Measurements from ENCODE around the gene CH25H.
A peak's percentile ranks its signal among the peaks of the same experiment; 100 is the strongest.

CH25H gene

GRCh38 chr10:89221919-89222318 is 14.8 kb upstream of the CH25H start:
- Mint-ChIP-seq H3K36me3 (ENCODE audit: insufficient read depth) (peaks cover 15% of the 10 kb centered on the region), H3K4me3 (no peak overlapping the region), H3K9me3 (no peaks in the 10 kb centered on the region), H3K4me1 (peaks cover 13% of the 10 kb centered on the region), H3K27ac (ENCODE audit: low read depth) (no peak overlapping the region), H3K27me3 (no peaks in the 10 kb centered on the region)
- ATAC-seq (replicated peaks; ENCODE audit: extremely low read depth, poor library complexity, severe bottlenecking) (no peak), DNase-seq (ENCODE audit: low spot score in 2 of 2) (no peak)

GRCh38 chr10:89219513-89220218 is 12.5 kb upstream of the CH25H start:
- H3K27ac Mint-ChIP-seq (ENCODE audit: low read depth), result no peak overlapping the region
- no peaks in the 10 kb centered on the region for H3K9me3 Mint-ChIP-seq
- DNase-seq (ENCODE audit: low spot score in 2 of 2) (no peak), ATAC-seq (replicated peaks; ENCODE audit: extremely low read depth, poor library complexity, severe bottlenecking) (no peak)
- H3K36me3 Mint-ChIP-seq (ENCODE audit: insufficient read depth), result peaks cover 18% of the 10 kb centered on the region
- H3K4me3 Mint-ChIP-seq, result no peak overlapping the region
- H3K27me3 Mint-ChIP-seq, result no peaks in the 10 kb centered on the region
- H3K4me1 Mint-ChIP-seq, result peaks cover 6% of the 10 kb centered on the region

GRCh38 chr10:89217057-89217990 is 10.2 kb upstream of the CH25H start:
- Mint-ChIP-seq H3K36me3 (ENCODE audit: insufficient read depth) (peaks cover 13% of the 10 kb centered on the region), H3K4me1 (peaks cover 11% of the 10 kb centered on the region), H3K4me3 (no peak overlapping the region), H3K27ac (ENCODE audit: low read depth) (no peak overlapping the region), H3K27me3 (no peaks in the 10 kb centered on the region), H3K9me3 (no peaks in the 10 kb centered on the region)
- peak; percentile 43 to 56 for DNase-seq (ENCODE audit: low spot score in 2 of 2)
- peak; percentile 78 for ATAC-seq (replicated peaks; ENCODE audit: extremely low read depth, poor library complexity, severe bottlenecking)

- Mint-ChIP-seq H3K9me3 (no peaks in the 10 kb centered on the region), H3K4me3 (no peak overlapping the region), H3K27ac (ENCODE audit: low read depth) (no peak overlapping the region), H3K27me3 (peaks cover 2% of the 10 kb centered on the region), H3K4me1 (peaks cover 11% of the 10 kb centered on the region), H3K36me3 (ENCODE audit: insufficient read depth) (peaks cover 8% of the 10 kb centered on the region)
- DNase-seq (ENCODE audit: low spot score in 2 of 2) (no peak), ATAC-seq (replicated peaks; ENCODE audit: extremely low read depth, poor library complexity, severe bottlenecking) (no peak)
Measured at GRCh38 chr10:89216056-89216455, 8.9 kb upstream of the CH25H start.

GRCh38 chr10:89215511-89215910 is 8.4 kb upstream of the CH25H start:
- no peaks in the 10 kb centered on the region for H3K9me3 Mint-ChIP-seq
- H3K36me3 Mint-ChIP-seq (ENCODE audit: insufficient read depth), result peaks cover 6% of the 10 kb centered on the region
- H3K27me3 Mint-ChIP-seq, result peaks cover 7% of the 10 kb centered on the region
- DNase-seq (ENCODE audit: low spot score in 2 of 2) (no peak), ATAC-seq (replicated peaks; ENCODE audit: extremely low read depth, poor library complexity, severe bottlenecking) (no peak)
- H3K27ac Mint-ChIP-seq (ENCODE audit: low read depth), result no peak overlapping the region
- peaks cover 11% of the 10 kb centered on the region for H3K4me1 Mint-ChIP-seq
- H3K4me3 Mint-ChIP-seq, result no peak overlapping the region

- peaks cover 11% of the 10 kb centered on the region for H3K4me1 Mint-ChIP-seq
- no peak overlapping the region for H3K4me3 Mint-ChIP-seq
- no peaks in the 10 kb centered on the region for H3K9me3 Mint-ChIP-seq
- ATAC-seq (replicated peaks; ENCODE audit: extremely low read depth, poor library complexity, severe bottlenecking), result no peak
- peaks cover 6% of the 10 kb centered on the region for H3K36me3 Mint-ChIP-seq (ENCODE audit: insufficient read depth)
- no peak for DNase-seq (ENCODE audit: low spot score in 2 of 2)
- no peak overlapping the region for H3K27ac Mint-ChIP-seq (ENCODE audit: low read depth)
- H3K27me3 Mint-ChIP-seq, result peaks cover 15% of the 10 kb centered on the region
Measured at GRCh38 chr10:89214566-89215165, 7.5 kb upstream of the CH25H start.

GRCh38 chr10:89213191-89213808 is 6.2 kb upstream of the CH25H start:
- DNase-seq (ENCODE audit: low spot score in 2 of 2) (no peak), ATAC-seq (replicated peaks; ENCODE audit: extremely low read depth, poor library complexity, severe bottlenecking) (no peak)
- H3K9me3 Mint-ChIP-seq, result no peaks in the 10 kb centered on the region
- H3K4me3 Mint-ChIP-seq, result no peak overlapping the region
- H3K4me1 Mint-ChIP-seq, result peaks cover 11% of the 10 kb centered on the region
- H3K36me3 Mint-ChIP-seq (ENCODE audit: insufficient read depth), result peaks cover 4% of the 10 kb centered on the region
- H3K27me3 Mint-ChIP-seq, result peaks cover 27% of the 10 kb centered on the region
- no peak overlapping the region for H3K27ac Mint-ChIP-seq (ENCODE audit: low read depth)

- DNase-seq (ENCODE audit: low spot score in 2 of 2) (no peak), ATAC-seq (replicated peaks; ENCODE audit: extremely low read depth, poor library complexity, severe bottlenecking) (no peak)
- H3K4me3 Mint-ChIP-seq, result no peak overlapping the region
- H3K4me1 Mint-ChIP-seq, result peaks cover 14% of the 10 kb centered on the region
- peaks cover 2% of the 10 kb centered on the region for H3K36me3 Mint-ChIP-seq (ENCODE audit: insufficient read depth)
- H3K9me3 Mint-ChIP-seq, result no peaks in the 10 kb centered on the region
- no peak overlapping the region for H3K27ac Mint-ChIP-seq (ENCODE audit: low read depth)
- peaks cover 27% of the 10 kb centered on the region for H3K27me3 Mint-ChIP-seq
Measured at GRCh38 chr10:89210794-89211425, 3.8 kb upstream of the CH25H start.

- Mint-ChIP-seq H3K36me3 (ENCODE audit: insufficient read depth) (no peaks in the 10 kb centered on the region), H3K4me1 (peaks cover 14% of the 10 kb centered on the region), H3K9me3 (no peaks in the 10 kb centered on the region), H3K4me3 (no peak overlapping the region), H3K27ac (ENCODE audit: low read depth) (no peak overlapping the region), H3K27me3 (peaks cover 27% of the 10 kb centered on the region)
- ATAC-seq (replicated peaks; ENCODE audit: extremely low read depth, poor library complexity, severe bottlenecking) (no peak), DNase-seq (ENCODE audit: low spot score in 2 of 2) (no peak)
Measured at GRCh38 chr10:89209718-89210117, 2.6 kb upstream of the CH25H start.

GRCh38 chr10:89207801-89208551 is 859 bp upstream of the CH25H start:
- Mint-ChIP-seq H3K36me3 (ENCODE audit: insufficient read depth) (no peaks in the 10 kb centered on the region), H3K27ac (ENCODE audit: low read depth) (peak overlapping the region; percentile 23), H3K4me1 (peaks cover 10% of the 10 kb centered on the region), H3K9me3 (no peaks in the 10 kb centered on the region), H3K27me3 (peaks cover 27% of the 10 kb centered on the region), H3K4me3 (peak overlapping the region; percentile 80)
- ATAC-seq (replicated peaks; ENCODE audit: extremely low read depth, poor library complexity, severe bottlenecking) (no peak), DNase-seq (ENCODE audit: low spot score in 2 of 2) (no peak)

- no peaks in the 10 kb centered on the region for H3K36me3 Mint-ChIP-seq (ENCODE audit: insufficient read depth)
- H3K9me3 Mint-ChIP-seq, result no peaks in the 10 kb centered on the region
- peaks cover 27% of the 10 kb centered on the region for H3K27me3 Mint-ChIP-seq
- peak overlapping the region; percentile 80 for H3K4me3 Mint-ChIP-seq
- peaks cover 10% of the 10 kb centered on the region for H3K4me1 Mint-ChIP-seq
- peak; percentile 72 for ATAC-seq (replicated peaks; ENCODE audit: extremely low read depth, poor library complexity, severe bottlenecking)
- DNase-seq (ENCODE audit: low spot score in 2 of 2), result peak; percentile 26 to 51
- peak overlapping the region; percentile 22 for H3K27ac Mint-ChIP-seq (ENCODE audit: low read depth)
Measured at GRCh38 chr10:89206402-89207180, 526 bp downstream of the CH25H start.
